Measurements from ENCODE around the gene CARD14. TPM values are rescaled to one million over a fixed set of nuclear protein-coding genes. Genes with fewer than 3 reads are reported as not detected.

The CARD14 gene
- total RNA-seq, 1 experiment from 2014 or later: 0.24 TPM

- Histone ChIP-seq H2BK5ac (ENCODE audit: insufficient read length, low read length) (no peak overlapping the region), H4K20me1 (ENCODE audit: control insufficient read depth, insufficient read depth, insufficient read length) (no peaks in the 10 kb centered on the region), H3K4me1 (ENCODE audit: insufficient read depth, low read length) (no peaks in the 10 kb centered on the region), H3K14ac (ENCODE audit: insufficient read depth, low read length) (no peak overlapping the region; the same call in 1 of the 2 replicates), H2BK15ac (ENCODE audit: low read depth, low read length) (no peak overlapping the region), H2BK20ac (ENCODE audit: low read depth, low read length, poor library complexity, severe bottlenecking) (no peak overlapping the region), H3K9me3 (ENCODE audit: control insufficient read depth, low read depth, low read length) (no peaks in the 10 kb centered on the region), H3K27me3 (ENCODE audit: insufficient read depth, low read length) (no peaks in the 10 kb centered on the region), H3K4me2 (ENCODE audit: insufficient read depth, insufficient read length, low read length) (no peak overlapping the region), H4K8ac (replicated peaks; ENCODE audit: insufficient read length, low read depth, low read length) (no peak overlapping the region), H3T11ph (ENCODE audit: low read length) (no peak overlapping the region), H4K5ac (ENCODE audit: insufficient read length, low read depth, low read length) (no peak overlapping the region), H3K27ac (ENCODE audit: insufficient read length, low read depth, low read length) (no peak overlapping the region), H3K23me2 (ENCODE audit: insufficient read length, low read depth, low read length, poor library complexity, severe bottlenecking) (no peaks in the 10 kb centered on the region), H3K4ac (ENCODE audit: low read depth, low read length) (no peak overlapping the region), H3K56ac (ENCODE audit: insufficient read length, low read depth, low read length) (no peak overlapping the region), H3K23ac (ENCODE audit: insufficient read length, low read depth, low read length) (no peak overlapping the region), H4K91ac (ENCODE audit: insufficient read length, low read depth, low read length) (no peak overlapping the region), H3K79me1 (ENCODE audit: insufficient read depth, low read depth, low read length, poor library complexity, severe bottlenecking) (no peaks in the 10 kb centered on the region), H3K79me2 (ENCODE audit: insufficient read depth, low read length) (no peaks in the 10 kb centered on the region), H2AK5ac (ENCODE audit: insufficient read length, low read length) (no peak overlapping the region), H2BK120ac (ENCODE audit: low read depth, low read length, poor library complexity, severe bottlenecking) (no peak overlapping the region), H2AFZ (ENCODE audit: low read length) (no peak overlapping the region), H3K9ac (ENCODE audit: extremely low read depth, insufficient read length, low read length) (no peak overlapping the region), H3K18ac (ENCODE audit: insufficient read length, low read depth, low read length) (no peak overlapping the region), H2BK12ac (ENCODE audit: insufficient read length, low read depth, low read length) (no peak overlapping the region)
- peaks cover 2 to 12% of the 10 kb centered on the region in 2 experiments; a peak in 2 of 4 replicates for H3K4me1 Mint-ChIP-seq
- H3K27ac Mint-ChIP-seq: no peak overlapping the region
- peaks cover 4% of the 10 kb centered on the region for H3K27me3 Mint-ChIP-seq (ENCODE audit: low read depth)
- H3K9me3 Mint-ChIP-seq: no peaks in the 10 kb centered on the region
- WGBS (ENCODE audit: extremely low coverage, insufficient read length, low lambda C conversion rate): no CpG with 5 or more reads among the region's 9 CpGs
- TF ChIP-seq CTCF (conservative IDR thresholded peaks at IDR 0.05): no peak
- DNase-seq: no peak
- no peaks in the 10 kb centered on the region for H3K36me3 Mint-ChIP-seq (ENCODE audit: insufficient read depth in 1 of 3, low read depth in 3 of 3)
- H3K4me3 Mint-ChIP-seq: no peak overlapping the region
Measured at GRCh38 chr17:80185968-80186367, 16.1 kb downstream of the CARD14 start.
